HPDE6-E6E7 (cell line): Measurements from ENCODE around the gene MUSK.
"Not testable (repeated sequence)": the region's sequence is repeated elsewhere in the genome, so short reads cannot be mapped to it uniquely, and the experiment has no call there.

Experiments
- DNase-seq: peaks from one replicate; pipeline ENCODE4 v3.0.0; 2011; ENCODE audit warnings: missing footprints; ENCODE audit errors: extremely low spot score

Gene MUSK

DNA sequence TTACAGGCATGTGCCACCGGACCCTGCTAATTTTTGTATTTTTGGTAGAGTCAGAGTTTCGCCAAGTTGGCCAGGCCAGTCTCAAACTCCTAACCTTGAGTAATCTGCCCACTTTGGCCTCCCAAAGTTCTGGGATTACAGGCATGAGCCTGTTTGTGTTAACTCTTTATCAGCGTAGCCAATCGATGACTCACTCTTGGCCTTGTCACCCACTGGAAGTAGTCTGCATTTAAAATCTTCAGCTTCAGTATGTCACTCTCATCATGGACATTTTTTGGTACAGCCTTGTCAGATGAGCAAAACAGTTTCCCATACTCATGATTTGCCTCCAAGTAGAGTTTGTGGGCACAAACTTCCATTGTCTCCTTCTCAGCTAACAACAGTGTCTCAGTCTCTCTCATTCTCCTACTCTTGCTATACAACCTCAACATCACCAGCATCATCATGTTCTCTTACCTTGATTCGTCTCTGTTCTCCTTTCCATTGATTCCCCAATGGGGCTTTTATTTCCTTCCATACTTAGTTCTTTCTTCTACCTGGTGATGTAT lies 22.5 kb downstream of the MUSK start:
- no peak for DNase-seq

GRCh38 chr9:110695846-110696245 lies 27.3 kb downstream of the MUSK start:
- DNase-seq, result not testable (repeated sequence)

GRCh38 chr9:110700953-110701352 lies 32.4 kb downstream of the MUSK start:
- DNase-seq, result no peak

- no peak for DNase-seq
Observed at GRCh38 chr9:110703669-110704068, 35.1 kb downstream of the MUSK start.

DNA sequence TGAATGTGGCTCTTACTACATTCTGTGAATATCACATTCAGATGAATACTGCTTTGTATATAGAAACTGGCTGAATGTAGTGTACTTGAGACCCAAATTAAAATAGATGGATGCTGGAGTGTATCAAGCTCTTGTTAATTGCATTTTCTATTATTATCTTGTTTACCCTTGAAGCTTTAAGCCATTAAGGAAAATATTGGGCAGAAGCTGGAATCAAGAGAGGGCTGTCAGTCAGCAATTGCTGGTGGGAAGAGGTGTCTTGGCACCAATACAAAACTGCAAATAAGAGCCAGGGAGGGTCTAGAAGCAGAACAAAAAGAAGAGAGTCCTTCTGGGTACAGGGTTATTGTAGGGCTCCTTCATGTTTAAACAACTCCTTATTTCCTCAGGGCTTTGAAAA lies 38.8 kb downstream of the MUSK start:
- no peak for DNase-seq

DNA sequence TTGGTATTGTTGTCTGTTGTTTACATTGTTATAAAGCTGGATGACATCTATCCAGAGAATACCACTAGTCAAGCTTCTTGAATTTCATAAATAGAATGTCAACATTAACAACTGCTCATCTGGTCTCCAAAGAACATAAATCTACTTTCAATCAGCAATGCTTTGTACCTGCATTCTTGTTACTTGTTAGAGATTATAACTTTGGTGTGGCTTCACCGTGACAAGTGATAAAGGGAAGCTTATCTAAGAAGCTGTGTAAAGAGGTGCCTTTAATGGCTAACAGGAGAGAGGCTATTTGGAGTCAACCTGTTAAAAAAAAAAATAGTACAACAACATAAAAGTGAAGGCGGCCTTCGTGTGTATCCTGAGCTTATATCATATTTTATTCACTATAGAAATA lies 41.8 kb downstream of the MUSK start:
- no peak for DNase-seq

- no peak for DNase-seq
Observed at GRCh38 chr9:110712955-110713354, 44.4 kb downstream of the MUSK start.

DNA sequence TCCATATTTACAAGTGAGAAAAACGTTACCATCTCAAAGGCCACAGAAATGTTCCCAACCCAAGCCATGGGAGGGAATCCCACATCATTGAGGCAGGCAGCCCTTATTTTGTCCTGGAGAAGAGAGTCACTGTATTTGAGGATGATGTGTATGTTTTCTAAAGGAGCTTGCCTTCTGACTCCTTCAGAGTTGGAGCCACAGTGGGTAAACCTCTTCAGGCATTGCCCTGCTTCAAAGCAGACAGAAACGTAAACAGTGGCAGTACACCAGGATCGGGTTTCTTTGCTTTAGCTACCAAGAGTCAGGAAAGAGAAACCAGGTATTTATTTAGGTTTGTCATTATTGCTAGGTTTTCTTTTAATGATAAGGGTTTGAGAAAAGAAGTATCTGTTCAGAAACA lies 45.7 kb downstream of the MUSK start:
- DNase-seq, result no peak

GRCh38 chr9:110728058-110728457 lies 59.5 kb downstream of the MUSK start:
- no peak for DNase-seq

DNA sequence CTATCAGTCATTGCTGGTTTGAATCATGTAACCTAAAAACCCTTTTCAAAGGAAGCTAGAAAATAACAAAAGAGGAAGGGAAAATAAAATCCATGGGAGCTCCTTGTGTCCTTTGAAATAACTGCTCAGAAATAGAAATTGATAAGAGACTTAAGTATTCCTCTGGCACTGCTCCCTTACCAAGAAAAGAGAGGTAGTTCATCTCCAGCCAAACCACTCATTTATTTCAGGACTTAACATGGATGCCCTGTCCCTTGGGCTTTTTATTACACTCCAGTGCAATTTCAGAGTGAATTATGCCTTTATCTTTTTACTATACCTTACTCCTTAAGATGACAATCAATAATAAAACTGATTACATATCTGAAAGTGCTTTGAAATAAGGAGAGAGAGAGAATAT lies 61.0 kb downstream of the MUSK start:
- DNase-seq, result no peak

DNA sequence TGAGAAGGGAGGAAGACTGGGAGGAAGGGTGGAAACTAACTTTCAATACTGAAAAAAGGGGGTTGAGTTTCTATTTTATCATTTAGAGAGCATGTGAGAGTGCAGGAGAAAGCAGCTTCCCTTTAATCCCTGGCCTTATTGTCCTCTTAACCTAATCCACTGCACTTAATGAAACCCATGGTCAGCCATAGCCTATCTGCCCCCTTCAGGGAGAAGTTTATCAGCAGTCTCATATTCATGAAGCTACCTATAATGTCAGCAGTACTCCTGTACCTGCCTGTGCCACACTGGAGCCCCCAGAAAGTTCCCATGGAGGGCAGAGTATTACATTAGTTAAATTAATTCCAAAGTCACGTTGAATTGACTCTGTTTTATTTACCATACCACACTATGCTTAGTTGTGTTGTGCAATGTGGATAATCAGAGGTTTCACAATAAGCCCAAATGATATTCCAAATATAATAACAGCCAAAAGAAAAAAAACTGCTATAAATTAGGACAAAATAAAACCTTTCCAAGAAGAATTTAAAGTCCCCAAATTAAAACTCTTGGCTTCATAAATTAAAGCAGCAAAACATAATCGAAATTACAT lies 62.9 kb downstream of the MUSK start:
- no peak for DNase-seq

- no peak for DNase-seq
Observed at GRCh38 chr9:110738982-110739381, 70.4 kb downstream of the MUSK start.

GRCh38 chr9:110742741-110743371 lies 74.3 kb downstream of the MUSK start:
- no peak for DNase-seq

- DNase-seq, result peak; percentile 83
Observed at GRCh38 chr9:110744715-110745384, 76.3 kb downstream of the MUSK start.

DNA sequence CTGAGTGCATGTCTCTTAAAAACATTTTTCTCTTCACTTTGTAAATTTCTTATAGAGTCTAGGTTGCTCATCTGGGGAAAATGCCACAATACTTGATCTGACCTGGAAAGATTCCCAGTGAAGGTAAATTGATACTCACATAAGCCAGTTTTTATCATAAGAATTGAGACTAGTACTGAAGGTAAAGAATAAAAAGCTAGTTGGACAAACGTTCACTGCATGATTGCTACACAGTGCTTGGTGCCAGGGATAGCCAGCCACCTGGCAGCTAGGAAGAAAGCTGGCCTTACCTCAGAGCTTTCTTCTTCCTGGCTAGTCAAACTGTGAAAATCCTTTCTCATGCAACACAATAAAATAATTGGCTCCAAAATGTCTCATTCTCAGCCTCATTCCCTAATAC lies 77.1 kb downstream of the MUSK start:
- no peak for DNase-seq

- no peak for DNase-seq
Observed at GRCh38 chr9:110746211-110746930, 77.8 kb downstream of the MUSK start.

DNA sequence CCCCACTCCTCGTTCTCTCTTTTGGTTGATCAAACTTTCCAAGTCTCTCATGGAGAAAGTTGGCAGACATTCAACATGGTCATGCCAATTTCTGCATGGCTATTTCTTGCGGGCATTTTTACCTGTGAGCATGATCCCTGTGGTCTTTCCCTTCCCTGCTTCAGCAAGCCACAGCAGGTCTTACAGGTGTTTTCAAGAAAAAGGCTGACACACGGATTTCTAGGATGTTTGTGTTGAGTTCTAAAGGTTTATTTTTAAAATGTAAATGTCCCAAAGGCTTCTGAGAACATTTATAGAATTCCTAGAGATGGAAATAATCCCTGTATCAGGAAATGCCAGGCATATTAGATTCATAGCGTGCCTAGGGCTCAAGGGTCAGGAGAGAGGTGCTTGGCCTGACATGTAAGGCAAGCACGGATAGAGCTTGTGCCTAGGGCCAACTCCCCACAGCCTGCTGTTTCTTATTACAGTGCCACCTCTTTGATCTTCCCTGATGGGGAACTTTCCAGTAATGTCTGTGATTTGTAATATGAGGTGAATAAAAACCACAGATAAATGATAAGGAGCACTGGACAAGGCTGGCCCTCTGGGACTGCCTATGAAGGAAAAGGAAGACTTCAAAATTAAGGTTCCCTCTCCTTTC lies 79.8 kb downstream of the MUSK start:
- DNase-seq, result peak; percentile 25

GRCh38 chr9:110750272-110750671 lies 81.7 kb downstream of the MUSK start:
- DNase-seq, result no peak

DNA sequence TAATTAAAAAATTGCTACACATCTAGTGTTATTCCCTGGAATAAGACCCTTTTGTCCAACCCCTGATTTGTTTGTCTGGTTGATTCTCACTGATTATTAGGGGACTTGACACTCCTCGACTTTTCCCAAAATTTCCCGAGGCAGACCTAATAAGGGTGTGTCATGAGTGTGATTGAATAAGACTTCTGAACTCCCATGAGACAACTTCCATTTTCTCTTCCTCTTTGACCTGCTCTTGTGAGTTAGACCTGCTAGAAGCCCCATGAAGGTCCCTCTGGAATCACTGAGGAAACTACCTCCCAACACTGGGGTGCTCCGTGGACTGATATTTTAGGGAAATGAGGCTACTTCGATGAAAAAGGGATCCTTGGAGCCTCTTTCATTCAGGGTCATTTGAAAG lies 83.4 kb downstream of the MUSK start:
- no peak for DNase-seq

- DNase-seq, result peak; percentile 70
Observed at GRCh38 chr9:110752766-110753165, 84.2 kb downstream of the MUSK start.

GRCh38 chr9:110753731-110754231 lies 85.2 kb downstream of the MUSK start:
- DNase-seq, result no peak

DNA sequence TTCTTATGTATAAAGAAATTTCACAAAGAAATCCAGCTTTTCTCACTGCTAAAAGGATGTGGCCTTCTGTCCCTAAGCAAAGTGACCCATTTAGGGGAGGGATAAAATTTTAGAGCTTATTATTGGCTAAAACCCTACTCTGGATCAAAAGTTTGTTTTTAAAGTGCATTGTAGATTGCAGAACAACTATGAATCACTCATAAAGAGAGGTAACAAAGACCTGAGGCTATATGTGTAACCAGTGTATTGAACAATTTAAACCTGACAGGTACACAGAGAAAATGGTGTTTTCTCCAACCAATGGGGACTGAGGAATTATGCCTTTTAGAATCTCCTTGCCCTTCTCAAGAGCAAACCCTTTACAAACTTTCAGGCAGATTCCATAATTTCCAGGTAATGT lies 86.6 kb downstream of the MUSK start:
- no peak for DNase-seq
